Panc1 (cell line): ENCODE measurements around the gene DDX28.

ENCODE experiments used
- POLR2AphosphoS5 ChIP-seq: IDR thresholded peaks from 2 replicates; pipeline ENCODE4 v1.6.1; 2012; ENCODE audit warnings: mild to moderate bottlenecking, low read depth, low read length, moderate library complexity
- REST ChIP-seq, 2 experiments: IDR thresholded peaks; 2 replicates each; pipeline ENCODE4 v1.6.1; 2011 to 2012; ENCODE audit warnings: low read depth in 2 of 2, control low read depth in 1 of 2, low read length in 1 of 2, mild to moderate bottlenecking in 1 of 2, moderate library complexity in 1 of 2; ENCODE audit not compliant: insufficient read depth in 1 of 2
- SIN3A ChIP-seq: IDR thresholded peaks from 2 replicates; pipeline ENCODE4 v1.6.1; 2012; ENCODE audit warnings: low read depth, mild to moderate bottlenecking, low read length, moderate library complexity, borderline replicate concordance; ENCODE audit not compliant: insufficient read depth
- TCF7L2 ChIP-seq: IDR thresholded peaks from 2 replicates; pipeline ENCODE4 v1.6.1; 2011; ENCODE audit warnings: mild to moderate bottlenecking, low read depth, low read length, inconsistent platforms
- TF ChIP-seq, protein P1 (sequence below): fragments of 450-650 bp; IDR thresholded peaks from 2 replicates; pipeline ENCODE4 v1.5.1; 2017; ENCODE audit warnings: mild to moderate bottlenecking

GRCh38 chr16:68062910-68063393, 39.9 kb upstream of the DDX28 start:
- TF ChIP-seq, protein P1, sequence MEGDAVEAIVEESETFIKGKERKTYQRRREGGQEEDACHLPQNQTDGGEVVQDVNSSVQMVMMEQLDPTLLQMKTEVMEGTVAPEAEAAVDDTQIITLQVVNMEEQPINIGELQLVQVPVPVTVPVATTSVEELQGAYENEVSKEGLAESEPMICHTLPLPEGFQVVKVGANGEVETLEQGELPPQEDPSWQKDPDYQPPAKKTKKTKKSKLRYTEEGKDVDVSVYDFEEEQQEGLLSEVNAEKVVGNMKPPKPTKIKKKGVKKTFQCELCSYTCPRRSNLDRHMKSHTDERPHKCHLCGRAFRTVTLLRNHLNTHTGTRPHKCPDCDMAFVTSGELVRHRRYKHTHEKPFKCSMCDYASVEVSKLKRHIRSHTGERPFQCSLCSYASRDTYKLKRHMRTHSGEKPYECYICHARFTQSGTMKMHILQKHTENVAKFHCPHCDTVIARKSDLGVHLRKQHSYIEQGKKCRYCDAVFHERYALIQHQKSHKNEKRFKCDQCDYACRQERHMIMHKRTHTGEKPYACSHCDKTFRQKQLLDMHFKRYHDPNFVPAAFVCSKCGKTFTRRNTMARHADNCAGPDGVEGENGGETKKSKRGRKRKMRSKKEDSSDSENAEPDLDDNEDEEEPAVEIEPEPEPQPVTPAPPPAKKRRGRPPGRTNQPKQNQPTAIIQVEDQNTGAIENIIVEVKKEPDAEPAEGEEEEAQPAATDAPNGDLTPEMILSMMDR: no peak
- no peak for TF ChIP-seq POLR2AphosphoS5
- TF ChIP-seq REST (IDR thresholded peaks at IDR 0.05; ENCODE audit: insufficient read depth in 1 of 2, low read depth in 2 of 2, low read length in 1 of 2): no peak
- no peak for TF ChIP-seq SIN3A
- TF ChIP-seq TCF7L2: no peak
